Middle frontal gyrus (tissue), 1 donor: ENCODE results near the gene MZT2A.
"Not testable (repeated sequence)": the region's sequence is repeated elsewhere in the genome, so short reads cannot be mapped to it uniquely, and the experiment has no call there.

ENCODE experiments used
- DNase-seq: peaks from one replicate; pipeline ENCODE4 v3.0.0-alpha.2; 2015; ENCODE audit warnings: low spot score; ENCODE audit errors: extremely low spot score

The MZT2A gene

DNA sequence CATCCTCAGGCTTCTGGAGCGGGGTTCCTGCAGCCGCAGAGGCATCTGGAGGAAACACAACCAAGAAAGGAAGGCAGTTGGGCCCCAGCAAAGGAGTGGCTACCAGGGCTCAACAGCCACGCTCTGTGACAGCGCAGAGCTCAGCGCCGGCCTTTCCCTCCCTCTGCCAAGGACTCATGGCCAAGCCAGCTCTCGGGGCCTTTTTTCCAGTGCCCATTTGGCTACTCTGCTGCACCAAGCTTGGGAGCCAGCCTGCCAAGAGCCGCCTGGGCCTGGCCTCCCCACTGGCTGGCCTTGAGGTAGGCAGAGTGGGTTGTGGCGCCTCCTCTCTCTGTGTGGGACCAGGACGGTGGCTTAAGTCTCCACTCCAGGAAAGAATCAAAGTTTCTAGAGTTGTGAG is 28.3 kb upstream of the MZT2A start:
- no peak for DNase-seq

DNA sequence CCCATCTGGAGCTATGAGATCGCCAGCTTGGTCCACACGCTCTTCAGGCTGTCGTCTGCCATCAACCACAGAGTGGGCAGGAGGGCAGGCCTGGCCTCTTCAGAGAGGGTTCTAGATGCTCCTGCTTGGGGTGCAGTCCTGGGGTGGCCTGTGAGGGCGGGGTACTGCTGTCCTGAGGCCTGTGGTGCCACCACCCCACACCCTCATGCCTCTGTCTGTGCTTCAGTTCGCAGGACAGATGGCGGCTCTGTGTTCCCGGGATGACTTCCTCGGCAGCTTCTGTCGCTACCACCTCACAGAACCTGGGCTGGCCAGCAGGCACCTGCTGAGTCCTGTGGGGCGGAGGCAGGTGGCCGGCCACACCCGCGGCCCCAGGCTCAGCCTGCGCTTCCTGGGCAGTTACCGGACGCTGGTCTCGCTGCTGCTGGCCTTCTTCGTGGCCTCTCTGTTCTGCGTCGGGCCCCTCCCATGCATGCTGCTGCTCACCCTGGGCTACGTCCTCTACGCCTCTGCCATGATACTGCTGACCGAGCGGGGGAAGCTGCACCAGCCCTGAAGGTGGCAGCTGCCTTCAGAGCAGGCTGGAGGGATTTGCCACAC is 27.8 kb upstream of the MZT2A start:
- DNase-seq: not testable (repeated sequence)

DNA sequence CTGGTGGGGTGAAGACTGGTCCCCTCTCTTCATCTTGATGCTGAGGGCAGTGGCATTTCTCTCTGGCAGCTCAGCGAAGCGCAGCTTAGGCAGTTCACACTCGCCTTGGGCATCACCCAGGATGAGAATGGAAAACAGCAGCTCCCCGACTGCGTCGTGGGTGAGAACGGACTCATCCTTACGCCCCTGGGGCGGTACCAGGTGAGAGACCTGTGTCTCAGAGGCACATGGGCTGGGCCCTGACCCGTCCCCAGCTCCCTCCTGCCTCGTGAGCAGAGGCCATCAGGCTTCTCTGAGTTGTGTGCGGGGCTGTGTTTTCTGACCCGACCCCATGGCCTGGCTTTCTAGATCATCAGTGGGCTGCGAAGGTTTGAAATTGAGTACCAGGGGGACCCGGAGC is 27.3 kb upstream of the MZT2A start:
- no peak for DNase-seq

DNA sequence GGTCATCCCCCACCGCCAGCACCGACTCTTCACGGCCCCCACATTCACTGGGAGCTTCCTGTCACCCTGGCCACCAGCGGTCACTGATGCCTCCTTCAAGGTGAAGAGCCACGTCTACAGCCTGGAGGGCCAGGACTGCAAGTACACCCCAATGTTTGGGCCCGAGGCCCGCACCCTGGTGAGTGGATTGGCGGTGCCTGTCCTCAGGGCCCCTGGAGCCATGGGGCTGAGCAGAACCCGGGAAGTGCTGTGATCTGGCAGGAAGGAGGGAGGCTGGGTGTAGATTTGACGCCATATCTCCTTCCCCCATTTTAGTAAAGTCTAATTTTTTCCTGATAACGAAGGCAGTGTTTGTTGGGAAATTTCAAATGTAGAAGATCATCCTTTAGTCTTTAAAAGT is 26.3 kb upstream of the MZT2A start:
- not testable (repeated sequence) for DNase-seq

DNA sequence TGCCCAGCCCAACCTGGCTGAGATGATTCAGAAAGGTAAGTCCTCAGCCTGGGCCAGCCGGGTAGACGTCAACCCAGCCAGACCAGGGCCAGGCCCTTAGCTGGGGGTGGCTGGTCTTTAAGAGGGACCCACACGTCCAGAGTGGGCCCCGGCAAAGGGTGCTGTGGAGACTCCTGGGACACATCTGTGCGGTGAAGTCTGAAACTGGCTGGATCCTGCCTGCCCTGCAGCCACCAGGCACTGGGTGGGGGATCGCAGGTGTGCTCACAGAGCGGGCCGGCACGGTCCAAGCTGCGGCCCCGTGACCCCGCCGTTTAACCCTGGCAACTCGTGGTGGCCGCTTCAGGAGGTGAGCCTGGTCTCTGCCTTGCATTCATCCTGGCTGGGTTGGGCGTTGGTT is 25.7 kb upstream of the MZT2A start:
- not testable (repeated sequence) for DNase-seq

DNA sequence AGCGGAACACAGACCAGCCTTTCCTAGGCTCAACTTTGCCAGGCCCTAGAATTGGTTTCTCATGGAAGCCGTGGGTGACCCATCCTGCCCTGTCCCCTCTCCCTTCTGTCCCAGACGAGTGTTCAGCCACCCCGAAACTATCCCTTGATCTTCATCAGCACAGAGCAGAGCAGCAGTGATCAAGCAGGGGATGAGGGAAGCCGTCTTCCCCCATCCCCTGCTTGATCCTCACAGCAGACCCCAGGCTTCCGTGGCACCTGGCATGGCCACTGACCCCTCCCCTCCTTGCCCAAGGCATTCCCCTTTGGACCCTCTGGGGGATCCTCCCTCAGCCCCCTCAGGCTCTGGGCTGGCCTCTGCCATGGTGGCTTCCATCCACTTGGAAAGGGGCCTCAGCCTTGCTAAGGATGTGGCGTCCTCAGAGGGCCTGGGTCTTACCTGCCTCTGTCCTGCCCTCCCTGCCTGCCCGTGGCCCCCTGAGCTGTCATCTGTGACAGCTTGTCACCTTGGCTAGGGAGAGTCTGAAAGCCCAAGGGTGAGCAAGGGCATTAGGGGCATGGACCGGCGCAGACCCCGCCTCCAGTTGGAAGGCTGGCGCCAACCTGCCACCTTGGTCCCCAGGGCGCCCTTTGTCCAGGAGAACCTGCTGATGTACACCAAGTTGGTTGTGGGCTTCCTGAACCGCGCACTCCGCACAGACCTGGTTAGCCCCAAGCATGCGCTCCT is 25.1 kb upstream of the MZT2A start:
- DNase-seq: no peak

DNA sequence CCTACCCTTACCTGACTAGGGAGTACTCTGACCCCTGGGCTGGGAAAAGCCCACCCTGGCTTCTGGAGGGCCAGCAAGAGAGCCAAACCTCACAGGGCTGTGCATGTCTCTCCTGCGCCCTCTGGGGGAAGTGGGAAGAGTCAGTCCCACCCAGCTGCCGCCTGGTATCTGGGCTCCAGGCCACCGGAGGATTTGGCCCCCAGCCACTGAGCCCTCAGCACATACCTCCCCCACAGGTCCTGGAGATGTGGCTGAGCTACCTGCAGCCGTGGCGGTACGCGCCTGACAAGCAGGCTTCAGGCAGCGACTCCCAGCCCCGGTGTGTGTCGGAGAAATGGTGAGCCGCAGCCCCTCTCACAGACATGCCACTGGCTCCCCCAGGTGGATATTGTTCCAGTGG is 24.4 kb upstream of the MZT2A start:
- DNase-seq: not testable (repeated sequence)

DNA sequence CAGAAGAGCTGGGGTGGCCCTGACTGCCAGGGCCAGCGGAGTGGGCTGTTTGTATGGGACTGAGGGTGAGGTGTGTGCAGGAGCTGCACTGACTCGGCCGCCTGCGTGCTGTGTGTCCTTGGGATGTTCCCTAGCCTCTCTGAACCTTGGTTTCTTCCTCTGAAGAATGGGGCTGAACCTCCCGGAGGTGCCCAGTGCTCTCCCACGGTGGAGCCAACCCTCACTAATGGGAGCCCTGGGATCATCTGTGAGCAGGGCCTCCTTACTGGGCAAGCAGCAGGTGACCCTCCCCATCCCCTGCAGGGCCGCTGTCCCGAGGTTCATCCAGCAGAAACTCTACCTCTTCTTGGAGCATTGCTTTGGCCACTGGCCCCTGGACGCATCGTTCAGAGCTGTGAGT is 23.8 kb upstream of the MZT2A start:
- DNase-seq: no peak

DNA sequence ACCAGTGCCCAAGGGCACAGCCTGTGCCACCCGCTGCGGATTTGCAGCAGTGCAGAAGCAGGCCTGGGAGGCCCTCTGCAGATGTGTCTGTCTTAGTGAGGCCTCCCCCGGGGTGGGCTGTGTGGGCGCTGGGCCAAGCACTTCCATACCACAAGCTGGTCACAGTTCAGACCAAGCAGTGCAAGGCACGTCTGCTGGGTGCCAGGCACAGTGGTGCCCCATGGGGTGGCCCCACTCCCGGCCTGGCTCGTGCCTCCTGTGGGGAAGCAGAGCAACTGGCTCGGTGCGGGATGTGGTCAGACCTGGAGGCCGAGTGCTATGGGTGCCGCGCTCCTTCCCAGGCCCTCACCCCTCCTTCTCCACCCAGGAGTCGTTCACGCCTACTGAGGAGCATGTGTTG is 23.0 kb upstream of the MZT2A start:
- not testable (repeated sequence) for DNase-seq

DNA sequence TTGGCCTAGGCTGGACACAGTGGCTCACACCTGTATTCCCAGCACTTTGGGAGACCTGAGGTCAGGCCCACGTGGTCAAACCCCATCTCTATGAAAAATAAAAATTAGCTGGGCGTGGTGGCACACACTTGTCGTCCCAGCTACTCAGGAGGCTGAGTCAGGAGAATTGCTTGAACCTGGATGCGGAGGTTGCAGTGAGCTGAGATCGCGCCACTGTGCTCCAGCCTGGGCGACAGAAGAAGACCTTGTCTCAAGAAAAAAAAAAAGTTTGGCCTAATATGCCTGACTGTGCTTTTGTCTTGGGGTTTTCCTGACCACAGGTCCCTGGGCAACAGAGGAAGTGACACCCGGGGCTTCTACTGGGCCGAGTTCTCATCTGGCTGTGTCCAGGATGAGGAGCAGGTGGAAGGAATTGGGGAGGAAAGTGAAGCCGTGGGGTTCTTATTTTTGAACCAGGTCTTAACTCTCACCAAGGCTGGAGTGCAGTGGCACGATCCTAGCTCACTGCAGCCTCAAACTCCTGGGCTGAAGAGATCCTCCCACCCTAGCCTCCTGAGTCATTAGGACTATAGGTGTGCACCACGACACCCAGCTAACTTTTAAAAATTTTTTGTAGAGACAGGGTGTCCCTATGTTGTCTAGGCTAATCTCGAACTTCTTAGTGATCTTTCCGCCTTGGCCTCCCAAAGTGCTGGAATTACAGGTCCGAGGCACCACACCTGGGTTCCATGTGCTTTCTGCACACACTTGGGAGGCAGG is 22.4 kb upstream of the MZT2A start:
- DNase-seq: not testable (repeated sequence)

DNA sequence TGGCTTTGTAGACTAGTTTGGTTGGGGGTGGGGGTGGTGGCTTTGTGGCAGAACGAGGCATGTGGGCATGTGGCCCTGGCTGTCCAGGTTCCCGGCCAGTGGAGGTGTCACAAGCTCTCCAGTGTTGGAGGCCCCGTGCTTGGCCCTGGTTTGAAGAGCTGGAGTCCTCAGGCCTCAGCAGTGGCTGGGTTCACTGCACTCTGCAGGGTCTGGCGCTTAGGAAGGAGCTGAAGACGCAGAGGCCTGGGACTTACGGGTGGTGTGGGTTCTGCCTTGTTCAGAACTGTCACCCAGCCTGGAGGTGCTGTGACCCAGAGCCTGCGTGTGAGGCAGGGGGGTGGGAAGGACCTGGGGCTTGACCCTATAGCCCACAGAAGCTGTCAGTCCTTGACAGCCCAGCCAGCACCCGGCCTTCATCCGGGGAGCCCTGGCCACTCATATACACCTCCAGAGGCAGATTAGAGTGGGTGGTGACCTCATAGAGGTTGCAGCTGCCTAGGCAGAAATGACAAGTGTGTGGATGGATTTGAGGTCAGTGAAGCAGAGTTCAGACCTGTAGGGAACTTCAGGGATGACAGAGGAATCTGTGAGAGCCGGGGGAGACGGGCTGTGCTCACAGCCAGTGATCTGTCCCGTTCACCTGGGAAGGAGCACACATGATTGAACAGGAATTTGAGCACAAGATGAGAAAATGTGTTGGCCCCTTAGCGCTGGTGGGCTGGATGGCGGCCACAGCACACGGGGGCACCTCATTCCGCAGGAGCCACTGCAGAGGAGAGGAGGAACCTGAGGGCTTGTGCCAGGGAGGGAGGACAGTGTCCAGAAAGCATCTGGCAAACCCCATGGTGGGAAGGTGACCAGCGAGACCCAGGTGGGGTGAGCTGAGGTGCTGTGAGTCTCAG is 20.0 kb upstream of the MZT2A start:
- DNase-seq: not testable (repeated sequence)

DNA sequence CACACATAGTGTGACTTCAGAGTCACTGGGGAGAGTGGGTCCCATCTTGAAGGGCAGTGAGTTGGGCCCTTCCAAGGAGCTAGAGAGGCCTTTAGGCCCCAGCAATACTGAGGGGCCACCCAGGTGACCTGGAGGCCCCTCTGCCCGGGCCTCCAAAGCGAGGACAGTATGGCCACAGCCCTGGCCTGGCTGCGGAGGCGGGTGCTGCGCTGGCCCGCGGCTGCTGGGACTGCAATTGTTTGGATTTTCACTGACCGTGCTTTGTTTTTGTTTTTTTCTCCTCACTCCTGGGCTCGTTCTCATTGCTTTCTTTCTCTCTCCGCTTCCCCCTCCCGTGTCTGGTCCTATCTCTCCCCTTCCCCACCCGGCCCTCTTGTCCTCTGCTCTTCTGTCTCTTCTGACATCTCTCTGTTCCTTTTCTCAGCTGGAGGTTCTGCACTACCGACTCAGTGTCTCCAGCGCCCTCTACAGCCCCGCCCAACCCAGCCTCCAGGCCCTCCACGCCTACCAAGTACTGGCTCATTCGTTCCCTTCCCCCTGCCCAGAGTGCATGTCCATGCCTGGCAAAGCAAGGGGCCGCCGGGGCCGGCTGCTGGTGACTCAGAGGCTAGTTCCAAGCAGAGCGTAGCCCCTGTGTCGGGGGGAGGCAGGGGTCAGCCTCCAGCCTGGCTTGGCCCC is 19.2 kb upstream of the MZT2A start:
- not testable (repeated sequence) for DNase-seq

DNA sequence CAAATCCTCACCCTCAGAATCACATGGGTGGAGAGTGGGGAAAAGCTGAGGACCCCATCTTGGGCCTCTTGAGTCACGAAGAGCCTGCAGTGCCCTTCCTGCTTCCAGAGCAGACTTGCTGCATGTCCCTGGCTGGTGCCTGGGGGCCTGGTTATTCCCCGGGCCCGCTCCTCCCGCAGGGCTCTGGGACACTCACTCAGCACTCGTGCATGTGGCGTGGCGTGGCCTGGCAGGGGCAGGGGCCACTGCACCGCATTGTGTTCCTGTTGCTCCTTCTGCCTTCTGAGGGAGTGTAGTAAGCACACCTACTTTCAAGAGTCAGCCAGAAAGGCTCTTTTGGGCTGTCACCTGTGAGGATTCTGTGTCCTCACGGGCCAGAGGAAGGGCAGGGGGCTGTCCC is 17.4 kb upstream of the MZT2A start:
- no peak for DNase-seq

DNA sequence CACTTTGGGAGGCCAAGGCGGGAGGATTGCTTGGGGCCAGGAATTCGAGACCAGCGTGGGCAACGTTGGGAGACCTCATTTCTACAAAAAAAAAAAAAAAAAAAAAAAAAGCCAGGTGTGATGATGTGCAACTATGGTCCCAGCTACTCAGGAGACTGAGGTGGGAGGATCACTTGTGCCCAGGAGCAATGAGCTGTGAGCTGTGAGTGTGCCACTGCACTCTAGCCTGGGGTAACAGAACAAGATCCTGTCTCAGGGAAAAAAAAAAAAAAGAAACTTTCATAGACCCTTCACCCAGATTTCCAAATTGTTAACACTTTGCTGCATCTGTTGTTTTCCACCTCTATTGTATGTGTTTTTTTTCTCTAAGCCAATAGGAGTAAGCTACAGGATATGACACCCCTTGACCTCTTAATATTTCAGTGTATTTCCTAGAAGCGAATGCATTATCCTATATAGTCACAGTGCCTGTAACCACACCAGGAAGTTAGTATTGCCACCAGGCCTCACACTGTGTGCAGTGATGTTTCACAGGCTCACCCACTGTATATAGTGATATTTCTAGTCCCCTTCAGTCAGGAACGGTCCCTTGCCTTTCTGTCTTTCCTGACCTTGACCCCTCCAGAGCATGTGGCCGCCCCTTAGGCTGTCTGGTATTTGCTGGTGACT is 12.0 kb upstream of the MZT2A start:
- DNase-seq: not testable (repeated sequence)

DNA sequence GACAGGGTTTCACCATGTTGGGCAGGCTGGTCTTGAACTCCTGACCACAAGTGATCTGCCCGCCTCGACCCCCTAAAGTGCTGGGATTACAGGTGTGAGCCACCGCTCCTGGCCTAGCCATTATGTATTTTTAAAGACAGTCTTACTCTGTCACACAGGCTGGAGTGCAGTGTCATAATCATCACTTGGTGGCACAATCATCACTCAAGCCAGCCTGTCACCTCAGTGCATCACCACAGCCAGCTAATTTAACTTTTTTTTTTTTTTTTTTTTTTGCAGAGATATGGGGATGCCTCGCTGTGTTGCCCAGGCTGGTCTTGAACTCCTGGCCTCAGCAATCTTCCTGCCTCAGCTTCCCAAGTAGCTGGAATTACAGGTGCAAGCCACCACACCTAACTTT is 11.4 kb upstream of the MZT2A start:
- DNase-seq: not testable (repeated sequence)

DNA sequence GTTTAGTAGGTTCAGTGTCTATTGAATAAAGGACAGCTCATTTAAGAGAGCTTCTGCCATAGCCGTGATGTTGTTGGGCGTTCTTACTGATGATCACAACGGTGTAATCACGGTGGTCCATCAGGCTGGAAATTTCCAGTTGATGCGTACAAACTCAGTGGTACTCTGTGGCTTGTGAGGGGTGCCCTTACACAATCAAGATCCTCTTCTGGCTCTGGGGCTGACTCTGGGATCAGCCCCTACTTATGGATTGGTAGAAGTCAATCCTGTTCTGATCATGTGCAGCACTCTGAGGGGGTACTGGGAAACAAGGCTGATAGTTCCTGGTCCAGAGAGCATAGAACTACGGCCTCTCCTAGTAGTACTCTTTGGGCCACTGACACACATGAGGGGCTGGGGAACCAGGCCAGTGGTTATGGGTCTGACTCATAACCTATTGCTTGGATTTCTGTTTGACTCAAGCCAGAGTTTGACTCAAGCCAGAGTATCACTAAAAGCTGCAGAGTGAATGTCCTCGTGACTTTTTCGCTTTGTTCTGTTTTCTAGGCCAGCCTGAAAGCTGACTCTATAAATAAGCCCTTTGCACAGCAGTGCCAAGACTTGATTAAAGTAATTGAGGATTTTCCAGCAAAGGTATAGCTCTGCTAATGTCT is 6.2 kb upstream of the MZT2A start:
- not testable (repeated sequence) for DNase-seq

DNA sequence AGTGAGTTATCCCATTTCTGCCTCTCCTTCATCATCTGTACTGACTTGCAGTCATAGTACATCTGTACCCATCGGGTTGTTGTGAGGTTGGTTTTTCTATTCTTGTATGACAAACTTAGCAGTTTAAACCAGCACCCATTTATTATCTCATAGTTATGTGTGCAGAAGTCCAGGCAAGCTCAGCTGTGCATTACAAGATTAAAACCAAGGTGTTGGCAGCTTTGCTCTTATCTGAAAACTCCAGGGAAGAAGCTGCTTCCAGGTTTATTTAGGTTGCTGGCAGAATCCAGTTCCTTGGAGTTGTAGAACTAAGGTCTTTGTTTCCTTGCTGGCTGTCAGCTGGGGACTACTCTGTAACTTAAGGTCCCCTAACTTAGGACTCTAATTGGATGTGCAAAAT is 3.3 kb upstream of the MZT2A start:
- not testable (repeated sequence) for DNase-seq

DNA sequence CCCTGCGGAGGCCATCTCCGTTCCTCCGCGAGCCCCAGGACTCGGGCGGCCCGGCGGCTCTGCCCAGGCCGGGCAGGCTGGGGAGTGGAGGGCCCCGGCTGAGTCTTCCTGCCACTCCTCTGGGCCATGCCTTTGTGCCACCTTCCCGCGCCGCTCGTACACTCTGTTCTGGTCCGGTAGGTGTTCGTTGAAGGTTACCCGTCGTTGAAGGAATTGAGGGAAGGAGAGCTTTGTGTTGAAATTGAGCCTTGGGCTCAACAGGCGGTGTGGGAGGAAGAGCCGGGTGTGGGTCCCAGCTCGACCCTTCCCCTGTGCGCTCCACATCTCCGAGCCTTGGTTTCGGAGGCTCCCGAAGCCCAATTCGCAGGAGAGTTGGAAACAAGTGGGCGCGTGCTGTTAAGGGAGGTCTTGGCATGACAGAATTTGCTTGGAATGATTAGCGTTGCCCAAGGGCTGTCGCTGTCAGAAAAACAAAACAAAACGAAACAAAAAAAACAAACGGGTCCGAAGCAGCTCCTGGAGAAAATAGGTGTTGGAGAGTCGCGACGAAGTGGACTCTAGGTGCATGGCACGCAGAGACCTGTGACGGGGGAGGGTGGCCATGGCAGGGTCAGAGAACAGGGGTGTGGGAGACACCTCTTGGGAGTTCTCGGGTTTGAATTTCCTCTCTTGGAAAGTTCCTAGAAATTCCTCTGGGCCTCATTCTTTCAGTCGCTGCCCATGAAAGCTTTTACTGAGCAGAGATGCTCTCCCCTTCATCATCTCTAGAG is 1.2 kb upstream of the MZT2A start:
- no peak for DNase-seq
